K562 (cell line): ENCODE results near the gene OBSCN.

ENCODE experiments used
- KLF6 ChIP-seq: fragments of 250-450 bp; sonication (Bioruptor Pico); IDR thresholded peaks from 2 replicates; pipeline ENCODE4 v1.4.0; 2020; ENCODE audit warnings: mild to moderate bottlenecking, moderate library complexity, borderline replicate concordance
- USF2 ChIP-seq: sonication (generic); formaldehyde crosslinking; IDR thresholded peaks from 2 replicates; pipeline ENCODE4 v1.5.0; 2020; ENCODE audit warnings: missing genetic modification reagents
- ZHX1 ChIP-seq: fragments of 150-350 bp; conservative IDR thresholded peaks from 2 replicates; pipeline ENCODE4 v1.6.1; 2014; ENCODE audit warnings: low read length

DNA sequence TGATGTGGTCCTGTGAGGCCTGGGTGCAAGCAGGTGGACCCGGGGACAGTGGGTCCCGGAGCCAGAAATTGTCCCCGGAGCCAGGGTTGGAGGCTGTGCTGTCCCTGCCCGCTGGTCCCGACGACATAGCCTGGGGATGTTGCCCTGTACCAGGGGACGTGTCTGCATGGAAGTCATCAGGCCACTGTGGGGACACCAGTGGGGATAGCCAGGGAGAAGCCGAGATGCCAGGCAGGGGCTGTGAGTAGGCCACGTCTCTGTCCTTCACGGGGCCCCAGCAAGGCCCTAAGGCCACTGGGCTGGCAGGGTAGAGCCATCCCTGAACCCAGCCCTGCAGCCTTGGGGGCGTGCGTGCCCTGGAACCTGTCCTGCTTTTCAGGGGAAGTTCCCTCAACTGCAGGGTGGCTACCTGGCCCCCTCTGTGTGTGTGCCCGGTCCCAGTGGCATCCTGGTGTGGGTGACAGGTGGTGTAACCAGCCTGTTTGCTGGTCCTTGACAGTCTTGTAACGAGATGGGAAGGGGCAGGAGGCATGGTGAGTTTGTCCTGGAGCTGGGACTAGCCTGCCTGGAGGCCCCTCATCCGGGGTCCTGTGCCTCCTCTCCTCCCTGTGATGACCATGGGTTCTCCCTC, 73.2 kb downstream of the OBSCN start:
- TF ChIP-seq KLF6 (CRISPR knock-in tag) (no peak), ZHX1 (no peak), USF2 (no peak)
